HG02623 (cell line): ENCODE measurements around the gene TNFSF8.

Source experiments
- ATAC-seq: cut with Tn5 transposase; IDR thresholded peaks from one replicate; pipeline ENCODE4 v1.9.1; 2021; ENCODE audit warnings: moderate library complexity; ENCODE audit not compliant: unreplicated experiment

The TNFSF8 gene

GRCh38 chr9:114937516-114937915 lies 7.1 kb upstream of the TNFSF8 start:
- ATAC-seq, result no peak

- no peak for ATAC-seq
Observed at GRCh38 chr9:114936581-114936980, 6.2 kb upstream of the TNFSF8 start.

- ATAC-seq, result no peak
Observed at GRCh38 chr9:114935119-114935518, 4.7 kb upstream of the TNFSF8 start.

- no peak for ATAC-seq
Observed at GRCh38 chr9:114932502-114932901, 2.1 kb upstream of the TNFSF8 start.

- ATAC-seq, result no peak
Observed at GRCh38 chr9:114931407-114931806, 1.0 kb upstream of the TNFSF8 start.

GRCh38 chr9:114929201-114929600 lies 1.2 kb downstream of the TNFSF8 start:
- ATAC-seq, result no peak

GRCh38 chr9:114928671-114929070 lies 1.7 kb downstream of the TNFSF8 start:
- no peak for ATAC-seq

- no peak for ATAC-seq
Observed at GRCh38 chr9:114928136-114928535, 2.3 kb downstream of the TNFSF8 start.

- ATAC-seq, result no peak
Observed at GRCh38 chr9:114925672-114926071, 4.7 kb downstream of the TNFSF8 start.

GRCh38 chr9:114925039-114925438 lies 5.4 kb downstream of the TNFSF8 start:
- ATAC-seq, result no peak

- no peak for ATAC-seq
Observed at GRCh38 chr9:114924327-114924726, 6.1 kb downstream of the TNFSF8 start.

- no peak for ATAC-seq
Observed at GRCh38 chr9:114923918-114924317, 6.5 kb downstream of the TNFSF8 start.

- no peak for ATAC-seq
Observed at GRCh38 chr9:114921171-114921570, 9.2 kb downstream of the TNFSF8 start.

- ATAC-seq, result no peak
Observed at GRCh38 chr9:114919611-114920010, 10.8 kb downstream of the TNFSF8 start.

GRCh38 chr9:114916481-114916880 lies 13.9 kb downstream of the TNFSF8 start:
- ATAC-seq, result no peak

- no peak for ATAC-seq
Observed at GRCh38 chr9:114914139-114914538, 16.3 kb downstream of the TNFSF8 start.

GRCh38 chr9:114913656-114914055 lies 16.7 kb downstream of the TNFSF8 start:
- ATAC-seq, result no peak

GRCh38 chr9:114913217-114913616 lies 17.2 kb downstream of the TNFSF8 start:
- ATAC-seq, result no peak

- no peak for ATAC-seq
Observed at GRCh38 chr9:114911167-114911821, 19.1 kb downstream of the TNFSF8 start.

- no peak for ATAC-seq
Observed at GRCh38 chr9:114910541-114910940, 19.9 kb downstream of the TNFSF8 start.

- no peak for ATAC-seq
Observed at GRCh38 chr9:114909661-114910060, 20.7 kb downstream of the TNFSF8 start.

GRCh38 chr9:114908805-114909448 lies 21.5 kb downstream of the TNFSF8 start:
- no peak for ATAC-seq

GRCh38 chr9:114908104-114908622 lies 22.2 kb downstream of the TNFSF8 start:
- peak; percentile 57 for ATAC-seq
